ENCODE results near the gene SFTPD. TPM values are rescaled to one million over a fixed set of nuclear protein-coding genes. Genes with fewer than 3 reads are reported as not detected.

The SFTPD gene
- total RNA-seq, result 1.0 and 1.2 TPM in 2 replicates

GRCh38 chr10:79948976-79949722 is at the start of gene SFTPD:
TSS of gene SFTPD (minus strand) at chr10:79949105. CDS start at chr10:79946659, 2,446 bp downstream.

Other genes starting within 250 kb of the SFTPD start
- 0.50 and 0.68 TPM in 2 replicates for gene NUTM2B, start 245.9 kb downstream of the SFTPD start, total RNA-seq
- 0.21 and 0.34 TPM in 2 replicates for gene NUTM2E, start 122.4 kb downstream of the SFTPD start, total RNA-seq
- gene TMEM254, start 129.6 kb upstream of the SFTPD start, total RNA-seq, result 13.0 and 20.7 TPM in 2 replicates
- not detected in 2 replicates for gene PLAC9, start 183.6 kb upstream of the SFTPD start, total RNA-seq